ENCODE data around the gene IRS1.
"Not testable (repeated sequence)": the region's sequence is repeated elsewhere in the genome, so short reads cannot be mapped to it uniquely, and the experiment has no call there.

IRS1 gene, protein sequence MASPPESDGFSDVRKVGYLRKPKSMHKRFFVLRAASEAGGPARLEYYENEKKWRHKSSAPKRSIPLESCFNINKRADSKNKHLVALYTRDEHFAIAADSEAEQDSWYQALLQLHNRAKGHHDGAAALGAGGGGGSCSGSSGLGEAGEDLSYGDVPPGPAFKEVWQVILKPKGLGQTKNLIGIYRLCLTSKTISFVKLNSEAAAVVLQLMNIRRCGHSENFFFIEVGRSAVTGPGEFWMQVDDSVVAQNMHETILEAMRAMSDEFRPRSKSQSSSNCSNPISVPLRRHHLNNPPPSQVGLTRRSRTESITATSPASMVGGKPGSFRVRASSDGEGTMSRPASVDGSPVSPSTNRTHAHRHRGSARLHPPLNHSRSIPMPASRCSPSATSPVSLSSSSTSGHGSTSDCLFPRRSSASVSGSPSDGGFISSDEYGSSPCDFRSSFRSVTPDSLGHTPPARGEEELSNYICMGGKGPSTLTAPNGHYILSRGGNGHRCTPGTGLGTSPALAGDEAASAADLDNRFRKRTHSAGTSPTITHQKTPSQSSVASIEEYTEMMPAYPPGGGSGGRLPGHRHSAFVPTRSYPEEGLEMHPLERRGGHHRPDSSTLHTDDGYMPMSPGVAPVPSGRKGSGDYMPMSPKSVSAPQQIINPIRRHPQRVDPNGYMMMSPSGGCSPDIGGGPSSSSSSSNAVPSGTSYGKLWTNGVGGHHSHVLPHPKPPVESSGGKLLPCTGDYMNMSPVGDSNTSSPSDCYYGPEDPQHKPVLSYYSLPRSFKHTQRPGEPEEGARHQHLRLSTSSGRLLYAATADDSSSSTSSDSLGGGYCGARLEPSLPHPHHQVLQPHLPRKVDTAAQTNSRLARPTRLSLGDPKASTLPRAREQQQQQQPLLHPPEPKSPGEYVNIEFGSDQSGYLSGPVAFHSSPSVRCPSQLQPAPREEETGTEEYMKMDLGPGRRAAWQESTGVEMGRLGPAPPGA (N-terminal part only)

DNA sequence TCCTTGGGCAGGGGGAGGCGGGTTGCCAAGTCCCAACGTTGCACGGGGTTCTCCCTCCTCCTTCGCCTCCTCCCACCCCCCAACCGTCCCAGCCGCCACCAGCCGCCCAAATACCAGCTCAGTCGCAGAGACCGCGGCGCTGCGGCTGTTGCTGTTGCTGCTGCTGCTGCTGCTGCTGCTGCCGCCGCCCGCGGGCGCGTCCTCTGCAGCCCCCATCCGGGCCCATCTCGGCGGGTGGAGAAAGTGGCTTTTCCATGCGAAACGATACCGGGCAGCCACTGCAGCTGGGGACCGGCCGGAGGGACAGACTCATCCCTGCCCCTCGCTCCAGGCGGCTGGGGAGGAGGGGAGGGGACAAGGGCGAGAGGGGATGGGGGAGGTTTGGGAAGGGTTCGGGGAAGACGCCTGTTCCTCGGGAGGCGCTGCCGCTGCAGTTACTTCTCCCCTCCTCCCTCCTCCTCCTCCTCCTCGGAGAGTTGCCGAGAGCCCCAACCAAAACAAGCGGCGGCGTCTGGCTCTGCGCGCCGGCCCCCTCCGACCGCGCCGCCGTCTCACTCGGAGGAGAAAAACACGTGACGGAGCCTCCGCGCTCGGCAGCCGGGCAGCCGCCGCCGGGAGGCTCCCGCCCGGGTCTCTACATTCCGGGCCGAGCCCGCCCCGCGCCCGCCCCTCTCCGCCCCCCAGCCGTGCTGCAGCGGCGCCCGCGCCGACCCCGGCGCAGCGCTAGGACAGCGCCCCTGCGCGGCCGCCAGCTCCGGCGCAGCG, at the start of gene IRS1:
TSS of gene IRS1 (minus strand) at position 610 of the 765 bp plus-strand sequence. CDS start 1,082 bp downstream, outside the sequence.
- intact Hi-C loops (cut with DNase I), result no loop called here
- peak; percentile 39 to 94 (median 62) for DNase-seq

DNA sequence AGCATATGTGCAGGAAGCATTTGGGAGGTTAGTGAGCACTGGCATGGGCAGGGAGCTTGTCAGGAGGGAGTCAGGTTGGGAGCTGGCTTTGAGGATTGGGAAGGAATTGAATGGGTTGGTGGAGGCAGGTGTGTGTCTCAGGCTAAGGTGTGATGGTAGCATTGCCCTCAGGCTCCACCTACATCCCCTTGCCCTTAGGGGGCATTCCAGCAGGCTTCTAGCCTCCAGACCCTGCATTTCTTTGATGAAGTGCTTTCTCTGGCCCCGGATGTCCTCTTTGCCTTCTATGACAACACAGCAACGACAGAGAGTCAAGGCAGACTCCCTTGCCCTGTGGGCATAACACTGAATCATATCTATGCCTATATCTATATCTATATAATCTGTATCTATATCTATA, 49.7 kb upstream of the IRS1 start:
- intact Hi-C loops (cut with DNase I), result no loop called here
- no peak for DNase-seq

DNA sequence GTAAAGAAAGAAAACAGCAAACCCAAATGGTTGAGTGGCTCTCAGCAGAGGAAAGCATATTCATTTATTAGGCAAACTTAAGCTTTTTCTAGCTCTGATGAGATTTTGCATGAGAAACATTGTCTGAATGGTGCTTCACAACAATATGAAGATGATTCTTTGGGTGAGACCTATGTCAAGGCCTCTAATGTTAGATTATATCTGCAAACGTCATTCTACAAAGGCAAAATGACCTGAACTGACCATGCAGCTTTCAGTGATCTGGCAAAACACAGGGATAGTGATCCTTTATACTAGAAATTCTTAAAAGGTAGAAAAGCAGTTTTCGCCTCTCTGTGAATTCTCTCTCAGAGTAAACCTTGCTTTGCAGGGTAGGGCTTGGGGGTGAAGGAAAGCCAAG, 47.9 kb upstream of the IRS1 start:
- intact Hi-C loops (cut with DNase I), result no loop called here
- DNase-seq, result no peak

DNA sequence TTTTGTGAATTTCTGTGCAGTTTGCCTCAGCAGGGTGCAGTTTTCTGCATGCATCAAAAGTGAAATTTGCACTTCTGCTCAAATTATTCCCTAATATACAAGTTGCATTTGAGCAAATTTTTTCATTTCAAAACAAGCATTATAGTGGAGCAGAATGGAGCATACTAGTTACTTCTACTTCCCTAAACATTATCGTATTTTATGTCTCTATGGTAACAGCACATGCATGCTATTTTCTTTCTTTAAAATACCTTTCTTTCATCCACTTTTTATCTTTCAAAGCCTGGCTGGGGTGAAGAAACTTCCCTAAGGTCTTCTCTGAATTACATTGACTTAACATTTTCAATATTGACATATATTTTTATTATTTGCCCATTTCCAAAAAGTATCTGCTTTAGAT, 47.5 kb upstream of the IRS1 start:
- intact Hi-C loops (cut with DNase I), result no loop called here
- DNase-seq, result no peak

DNA sequence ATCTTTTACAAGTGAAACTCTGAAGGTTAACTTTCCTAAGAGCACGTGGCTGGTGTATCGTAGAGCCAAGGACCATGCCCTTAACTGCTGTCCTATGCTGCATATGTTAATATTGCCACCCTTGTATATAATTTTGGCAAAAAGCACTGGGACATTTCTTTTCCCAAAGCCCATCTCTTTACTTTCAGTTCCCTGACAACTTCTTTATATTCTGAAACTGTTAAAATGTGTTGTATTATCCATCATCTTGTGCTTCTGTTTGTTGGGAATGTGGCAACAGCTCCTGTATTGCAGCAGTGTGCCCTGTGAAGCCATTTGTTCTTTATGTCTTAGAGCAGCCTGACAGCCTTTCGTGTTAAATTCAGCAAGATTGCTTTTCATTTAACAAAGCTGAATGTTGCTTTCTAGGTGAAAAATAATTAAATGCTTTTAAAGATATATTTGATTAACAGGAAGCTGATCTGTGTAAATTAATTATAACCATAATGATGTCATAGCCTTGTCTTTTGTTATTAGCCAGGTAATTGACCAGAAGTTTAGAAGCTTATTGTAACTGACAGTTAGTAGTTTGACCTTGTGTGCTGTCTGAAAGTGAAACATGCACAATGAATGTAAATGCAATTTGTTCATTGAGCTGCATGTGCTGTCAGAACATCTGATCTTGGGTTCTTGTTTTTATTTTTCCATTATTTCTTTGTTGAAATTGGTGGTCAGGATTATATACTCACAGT, 45.9 kb upstream of the IRS1 start:
- DNase-seq, result no peak
- intact Hi-C loops (cut with DNase I), result no loop called here

DNA sequence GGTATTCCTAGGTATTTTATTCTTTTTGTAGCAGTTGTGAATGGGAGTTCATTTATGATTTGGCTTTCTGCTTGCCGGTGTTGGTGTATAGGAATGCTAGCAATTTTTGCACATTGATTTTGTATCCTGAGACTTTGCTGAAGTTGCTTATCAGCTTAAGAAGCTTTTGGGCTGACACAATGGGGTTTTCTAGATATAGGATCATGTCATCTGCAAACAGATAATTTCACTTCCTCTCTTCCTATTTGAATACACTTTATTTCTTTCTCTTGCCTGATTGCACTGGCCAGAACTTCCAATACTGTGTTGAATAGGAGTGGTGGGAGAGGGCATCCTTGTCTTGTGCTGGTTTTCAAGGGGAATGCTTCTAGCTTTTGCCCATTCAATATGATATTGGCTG, 43.4 kb upstream of the IRS1 start:
- intact Hi-C loops (cut with DNase I), result not testable (repeated sequence)

DNA sequence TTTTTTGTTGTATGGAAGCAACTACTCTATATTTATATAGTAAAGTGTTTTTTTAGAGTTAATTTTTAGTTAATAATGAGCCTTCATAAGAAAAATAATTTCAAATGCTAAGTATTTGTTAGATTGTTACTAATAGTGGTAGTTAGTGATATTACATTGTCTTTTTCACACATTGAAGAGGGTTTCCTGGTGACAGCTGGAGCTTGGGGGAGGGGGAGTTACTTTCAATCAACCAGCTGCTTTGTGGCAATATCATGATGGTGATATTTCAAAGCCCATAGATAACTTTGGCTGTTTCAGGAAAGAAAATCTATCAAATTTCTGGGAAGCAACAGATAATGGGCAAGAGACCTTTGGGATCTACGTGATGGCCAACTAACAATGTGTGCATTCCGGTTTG, 40.3 kb upstream of the IRS1 start:
- intact Hi-C loops (cut with DNase I), result no loop called here
- no peak for DNase-seq

More for the DNA sequence above, 43.4 kb upstream of the IRS1 start:
- not testable (repeated sequence) for DNase-seq

DNA sequence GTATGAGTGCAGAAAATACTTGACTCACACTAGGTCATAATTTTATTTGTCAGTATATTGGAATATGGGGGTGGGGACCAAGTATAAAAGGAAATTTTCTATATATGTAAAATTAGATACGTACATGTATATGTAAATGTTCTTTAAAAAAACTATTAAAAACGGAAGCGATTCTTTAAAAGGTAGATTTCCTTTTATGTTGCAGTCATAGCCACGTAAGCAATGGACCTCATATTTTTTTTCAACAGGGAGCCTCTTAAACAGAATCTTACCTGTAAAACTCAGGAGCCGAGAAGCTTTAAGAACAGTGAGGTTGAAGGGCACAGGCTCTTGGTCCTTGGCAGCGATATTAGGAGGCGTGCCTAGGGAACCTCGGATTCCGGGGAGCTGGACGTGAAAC, 39.5 kb upstream of the IRS1 start:
- intact Hi-C loops (cut with DNase I), result no loop called here
- no peak for DNase-seq

DNA sequence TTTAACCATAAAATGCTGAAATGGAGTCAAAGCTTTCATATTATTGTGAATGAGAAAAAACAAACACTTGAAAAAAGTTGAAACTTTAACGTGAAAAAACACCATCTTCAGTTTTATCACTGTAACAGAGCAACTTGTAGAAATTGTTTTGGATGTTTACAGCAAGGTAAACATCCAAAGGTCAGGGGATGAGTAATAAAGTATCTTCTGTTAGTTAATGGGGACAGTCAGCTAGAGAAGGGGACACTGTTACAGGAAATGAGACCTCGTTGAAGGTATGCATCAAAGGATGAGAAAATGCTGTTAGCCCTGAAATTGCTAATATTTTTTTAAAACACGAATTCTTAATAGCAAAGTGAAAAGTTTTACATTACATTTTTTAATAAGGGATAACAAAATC, 39.1 kb upstream of the IRS1 start:
- intact Hi-C loops (cut with DNase I), result no loop called here

DNA sequence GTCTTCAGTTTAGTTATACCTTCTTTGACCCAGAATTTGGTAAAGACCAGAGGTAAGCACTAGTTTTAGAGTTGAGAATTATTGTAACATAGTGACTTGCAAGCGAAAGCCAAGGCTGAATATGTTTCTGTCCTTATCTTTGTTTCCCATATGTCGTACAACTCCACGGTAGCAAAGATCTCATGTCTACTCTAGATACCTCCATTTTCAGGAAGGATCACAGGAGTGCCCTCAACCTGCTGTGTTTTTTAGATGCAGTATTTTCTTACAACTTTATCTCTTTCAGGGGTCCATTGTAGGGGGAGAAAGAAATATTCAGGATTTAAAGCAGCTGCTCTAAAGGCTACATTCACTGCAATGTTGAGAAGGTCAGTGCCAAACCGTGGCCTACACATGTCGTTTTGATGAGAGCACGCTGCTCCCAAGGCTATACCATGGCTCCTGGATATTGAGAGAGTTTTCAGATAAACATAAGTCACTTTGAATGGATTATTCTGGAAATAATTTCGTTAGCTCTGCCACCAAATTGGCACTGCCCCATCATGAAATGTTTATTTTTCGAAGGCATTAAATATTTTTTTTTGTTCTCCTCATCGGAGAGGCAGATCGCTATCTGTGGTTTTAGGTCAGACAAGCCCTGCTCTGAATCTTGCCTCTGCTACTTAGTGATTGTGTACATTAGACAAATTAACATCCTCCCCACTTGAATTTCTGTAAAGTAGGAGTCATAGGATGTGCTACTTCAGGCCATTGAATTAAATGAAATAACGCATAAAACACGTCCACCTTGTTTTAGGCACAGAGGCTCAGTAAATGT, 38.4 kb upstream of the IRS1 start:
- no peak for DNase-seq
- intact Hi-C loops (cut with DNase I), result no loop called here

More for the DNA sequence above, 39.1 kb upstream of the IRS1 start:
- DNase-seq, result no peak

DNA sequence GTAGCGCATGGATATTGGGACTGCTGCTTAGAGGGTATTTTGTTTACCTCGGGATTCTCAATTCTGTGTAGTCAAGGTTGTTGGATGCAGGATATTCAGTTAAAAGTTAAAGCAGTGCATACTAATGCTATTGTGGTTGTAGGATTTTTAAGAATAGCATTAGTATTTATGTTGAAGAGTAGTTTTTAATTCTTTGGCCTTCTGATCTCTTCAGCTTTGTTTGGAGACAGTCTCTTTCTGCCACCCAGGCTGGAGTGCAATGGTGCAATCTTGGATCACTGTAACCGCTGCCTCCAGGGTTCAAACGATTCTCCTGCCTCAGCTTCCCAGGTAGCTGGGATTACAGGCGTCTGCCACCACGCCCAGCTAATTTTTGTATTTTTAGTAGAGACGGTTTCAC, 37.7 kb upstream of the IRS1 start:
- intact Hi-C loops (cut with DNase I), result no loop called here
- DNase-seq, result no peak

DNA sequence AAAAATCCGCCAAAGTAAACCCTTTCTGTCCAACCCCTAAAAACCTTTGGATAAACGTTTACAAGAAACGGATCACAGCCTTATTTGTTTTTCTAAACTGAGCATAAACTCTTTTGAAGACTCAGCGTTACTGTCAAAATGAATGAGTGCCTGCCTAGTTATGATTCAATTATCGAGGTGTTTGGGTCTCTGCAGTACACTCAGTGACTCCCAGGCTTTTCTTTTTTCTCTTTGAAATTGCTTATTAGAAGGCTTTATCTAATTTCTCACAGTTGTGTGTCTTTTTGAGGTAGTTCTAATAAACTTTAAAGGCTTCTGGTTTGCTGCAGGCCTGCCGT, 36.9 kb upstream of the IRS1 start:
- intact Hi-C loops (cut with DNase I), result no loop called here
- no peak for DNase-seq

DNA sequence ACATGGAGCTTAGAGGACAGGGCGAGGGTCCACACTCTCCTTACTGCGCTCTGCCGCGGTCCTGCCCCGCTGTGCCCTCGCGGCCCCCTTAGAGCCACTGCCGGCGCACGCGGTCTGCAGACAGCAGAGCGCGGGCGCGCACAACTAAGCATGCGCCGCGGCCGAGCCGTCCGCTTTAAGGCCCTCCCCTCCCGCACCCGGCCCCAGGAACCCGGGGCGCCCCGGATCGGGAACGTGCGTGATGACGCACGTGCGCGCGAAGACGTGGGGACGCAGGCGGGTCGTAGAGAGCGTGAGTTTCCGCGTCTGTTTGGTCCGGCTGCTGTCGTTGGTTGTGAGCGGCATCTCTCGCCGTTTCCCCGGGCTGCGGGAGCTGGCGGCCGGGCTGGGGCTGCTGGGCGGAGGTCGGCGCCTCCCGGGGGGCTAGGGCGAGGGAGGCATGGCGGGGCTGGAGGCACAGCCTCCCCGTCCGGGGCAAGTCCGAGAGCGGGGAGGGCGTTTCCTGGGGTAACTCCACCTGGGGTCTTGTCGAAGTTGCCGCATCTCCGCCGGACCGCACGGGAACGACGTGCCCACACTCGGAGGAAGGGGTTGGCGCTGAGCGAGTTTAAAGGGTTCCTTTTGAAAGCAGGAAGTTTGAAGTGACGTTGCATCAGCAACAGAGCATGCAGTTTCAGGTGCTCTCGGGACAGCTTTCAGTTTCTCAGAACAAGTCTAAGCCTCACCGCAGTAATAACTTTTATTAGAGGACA, 36.4 kb upstream of the IRS1 start, which contains the start of gene RHBDD1:
TSS of gene RHBDD1 (plus strand) at position 259 of the 752 bp plus-strand sequence. CDS start 28,640 bp downstream, outside the sequence.
- peak; percentile 86 to 99 (median 93) for DNase-seq
- intact Hi-C loops (cut with DNase I), result no loop called here

DNA sequence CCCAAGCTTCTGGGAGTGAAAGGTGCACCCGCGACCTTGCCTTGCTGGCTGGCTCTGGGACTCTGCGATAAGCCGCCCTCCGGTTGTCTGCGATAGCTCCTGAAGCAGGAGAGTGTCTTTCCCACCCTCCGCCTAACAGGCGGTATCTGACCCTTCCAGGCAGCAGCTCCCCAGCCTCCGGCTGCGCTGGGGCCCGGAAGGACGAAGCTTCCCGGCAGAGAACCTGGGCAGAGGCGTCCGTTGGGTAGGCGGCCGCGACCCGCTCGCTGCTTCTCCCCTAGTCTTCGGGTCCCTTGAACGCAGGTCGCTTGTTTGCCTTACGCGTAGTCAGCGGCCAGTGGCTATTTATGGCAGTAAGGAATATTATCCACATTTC, 35.8 kb upstream of the IRS1 start:
- DNase-seq, result peak in 1 of 10 donors; percentile 26
- intact Hi-C loops (cut with DNase I), result no loop called here

DNA sequence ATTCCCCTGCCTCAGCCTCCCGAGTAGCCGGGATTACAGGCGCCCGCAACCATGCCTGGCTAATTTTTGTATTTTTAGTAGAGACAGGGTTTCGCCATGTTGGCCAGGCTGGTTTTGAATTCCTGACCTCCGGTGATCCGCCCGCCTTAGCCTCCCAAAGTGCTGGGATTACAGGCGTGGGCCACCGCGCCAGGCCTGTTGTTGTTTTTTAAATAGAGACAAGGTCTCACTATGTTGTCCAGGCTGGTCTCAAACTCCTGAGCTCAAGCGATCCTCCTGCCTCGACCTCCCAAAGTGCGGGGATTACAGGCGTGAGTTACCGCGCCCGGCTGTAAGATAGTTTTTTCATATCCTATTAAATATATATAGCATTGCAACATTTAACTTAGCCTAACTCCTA, 35.3 kb upstream of the IRS1 start:
- peak in 1 of 10 donors; percentile 58 for DNase-seq
- intact Hi-C loops (cut with DNase I), result loop anchor here (5.0 kb wide), 1 partner anchor 142 kb away; no protein-coding TSS in a partner anchor

DNA sequence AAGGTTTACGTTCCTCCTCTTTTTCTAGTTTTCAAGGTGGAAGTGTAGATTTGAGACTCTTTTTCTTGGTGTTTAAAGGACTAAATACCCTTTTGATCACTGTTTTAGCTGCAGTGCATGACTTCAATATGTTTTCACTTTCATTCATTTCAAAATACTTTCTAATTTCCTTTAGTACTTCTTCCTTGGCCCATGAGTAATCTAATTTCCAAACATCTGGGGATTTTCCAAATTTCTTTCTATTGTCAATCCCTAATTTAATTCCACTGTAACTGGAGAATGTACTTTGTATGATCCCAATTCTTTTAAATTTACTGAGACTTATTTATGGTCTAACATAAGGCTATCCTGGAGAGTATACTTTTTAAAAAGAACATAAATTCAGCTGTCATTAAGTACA, 32.4 kb upstream of the IRS1 start:
- DNase-seq, result no peak
- intact Hi-C loops (cut with DNase I), result loop anchor here (5.0 kb wide), 1 partner anchor 145 kb away; no protein-coding TSS in a partner anchor

DNA sequence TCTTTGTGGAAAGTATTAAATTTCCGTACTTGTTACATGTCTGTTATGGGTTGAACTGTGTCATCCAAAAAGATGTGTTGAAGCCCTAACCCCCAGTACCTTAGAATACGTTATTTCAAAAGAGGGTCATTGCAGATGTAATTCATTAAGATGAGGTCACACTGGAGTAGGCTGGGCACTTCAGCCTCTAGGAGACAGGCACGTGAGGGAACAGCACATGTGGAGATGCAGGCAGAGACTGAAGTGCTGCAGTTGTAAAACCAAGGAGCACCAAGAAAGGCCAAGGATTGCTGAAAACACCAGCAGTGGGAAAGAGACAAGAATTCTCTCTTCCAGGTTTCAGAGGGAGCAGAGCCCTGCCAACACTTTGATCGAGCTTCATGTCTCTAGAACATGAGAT, 31.6 kb upstream of the IRS1 start:
- intact Hi-C loops (cut with DNase I), result loop anchor here (5.0 kb wide), 1 partner anchor 146 kb away; no protein-coding TSS in a partner anchor
- DNase-seq, result no peak

Data from posterior cingulate gyrus (tissue), 11 donors.